HL-60 (cell line): ENCODE results near the gene HMGXB4.

Source experiments
- DNase-seq, 2 experiments: peaks; one replicate each; pipeline ENCODE4 v3.0.0-alpha.2; 2010 to 2020; ENCODE audit warnings: low read depth in 1 of 2, low spot score in 1 of 2
- H3K27ac ChIP-seq: fragments of 250-450 bp; sonication (Bioruptor Pico); replicated peaks from 2 replicates; pipeline ENCODE4 v1.5.1; 2020; ENCODE audit warnings: mild to moderate bottlenecking, moderate library complexity
- H3K27me3 ChIP-seq: fragments of 250-450 bp; sonication (Bioruptor Pico); 2 replicates; pipeline ENCODE4 v1.5.1; 2021; ENCODE audit warnings: mild to moderate bottlenecking, moderate library complexity; ENCODE audit not compliant: insufficient read depth, poor library complexity, severe bottlenecking
- H3K4me3 ChIP-seq: replicated peaks from 2 replicates; pipeline ENCODE4 v1.5.1; 2011; ENCODE audit warnings: mild to moderate bottlenecking, control low read depth, low read length; ENCODE audit not compliant: insufficient read depth
- CTCF ChIP-seq: IDR thresholded peaks from one replicate; pipeline ENCODE4 v1.5.1; 2011; ENCODE audit warnings: low read length, control low read depth, inconsistent platforms; ENCODE audit not compliant: insufficient read depth
- GABPA ChIP-seq: IDR thresholded peaks from 2 replicates; pipeline ENCODE4 v1.6.1; 2012; ENCODE audit warnings: low read depth
- POLR2AphosphoS5 ChIP-seq: IDR thresholded peaks from 2 replicates; pipeline ENCODE4 v1.6.1; 2012; ENCODE audit warnings: low read depth
- REST ChIP-seq: IDR thresholded peaks from 2 replicates; pipeline ENCODE4 v1.6.1; 2012; ENCODE audit warnings: low read depth; ENCODE audit not compliant: insufficient replicate concordance
- SPI1 ChIP-seq: IDR thresholded peaks from 2 replicates; pipeline ENCODE4 v1.6.1; 2012; ENCODE audit warnings: low read depth, mild to moderate bottlenecking, borderline replicate concordance

The HMGXB4 gene

GRCh38 chr22:35337932-35338331 lies 80.6 kb downstream of the HMGXB4 start:
- no peak overlapping the region for H3K27ac ChIP-seq
- TF ChIP-seq CTCF (no peak), REST (no peak), POLR2AphosphoS5 (no peak), GABPA (no peak), SPI1 (no peak)

GRCh38 chr22:35341090-35341874 lies 84.0 kb downstream of the HMGXB4 start:
- Histone ChIP-seq H3K27me3 (no peaks in the 10 kb centered on the region), H3K4me3 (no peak overlapping the region), H3K27ac (no peak overlapping the region)
- TF ChIP-seq POLR2AphosphoS5 (no peak), REST (no peak), SPI1 (no peak), GABPA (no peak), CTCF (no peak)
- no peak for DNase-seq

More at GRCh38 chr22:35337932-35338331, 80.6 kb downstream of the HMGXB4 start:
- H3K27me3 ChIP-seq: no peaks in the 10 kb centered on the region
- no peak overlapping the region for H3K4me3 ChIP-seq
- DNase-seq: no peak

GRCh38 chr22:35342390-35342789 lies 85.1 kb downstream of the HMGXB4 start:
- no peak overlapping the region for H3K4me3 ChIP-seq
- DNase-seq: no peak
- no peaks in the 10 kb centered on the region for H3K27me3 ChIP-seq
- TF ChIP-seq POLR2AphosphoS5 (no peak), CTCF (no peak), SPI1 (no peak), GABPA (no peak), REST (no peak)
- H3K27ac ChIP-seq: no peak overlapping the region
